CD4-positive, alpha-beta T cell treated with Interleukin-17A for 4 hours (primary cell): Measurements from ENCODE around the gene EVI5L.
A peak's percentile ranks its signal among the peaks of the same experiment; 100 is the strongest.
"Not testable (repeated sequence)": the region's sequence is repeated elsewhere in the genome, so short reads cannot be mapped to it uniquely, and the experiment has no call there.

ENCODE experiments used
- DNase-seq: peaks from one replicate; pipeline ENCODE4 v3.0.0-alpha.2; 2020; ENCODE audit warnings: mixed read lengths

Gene EVI5L

GRCh38 chr19:7829561-7830271, at the start of gene EVI5L:
TSS of gene EVI5L (plus strand) at chr19:7830218. CDS start at chr19:7846543, 16,325 bp downstream.
- DNase-seq: peak; percentile 100

DNA sequence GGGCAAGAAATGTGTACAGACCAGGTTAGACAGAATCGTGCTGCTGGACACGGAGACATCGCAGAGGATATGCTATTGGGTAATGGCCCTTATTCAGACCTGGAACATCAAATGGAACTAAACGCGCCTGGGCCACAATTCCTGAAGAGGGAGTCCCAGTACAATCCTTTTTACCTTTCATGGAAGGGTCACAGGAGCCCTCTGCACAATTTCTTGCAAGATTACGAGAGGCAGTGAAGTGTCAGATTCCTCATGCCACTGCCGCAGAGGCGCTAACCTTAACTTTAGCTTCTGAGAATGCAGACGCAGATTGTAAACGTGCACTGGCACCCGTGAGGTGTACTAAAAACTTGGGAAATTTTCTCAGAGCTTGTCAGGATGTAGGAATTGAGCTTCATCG, 48.9 kb upstream of the EVI5L start:
- DNase-seq: no peak

- no peak for DNase-seq
Measured at GRCh38 chr19:7783991-7784423, 46.0 kb upstream of the EVI5L start.

- DNase-seq: no peak
Measured at GRCh38 chr19:7784856-7785255, 45.2 kb upstream of the EVI5L start.

DNA sequence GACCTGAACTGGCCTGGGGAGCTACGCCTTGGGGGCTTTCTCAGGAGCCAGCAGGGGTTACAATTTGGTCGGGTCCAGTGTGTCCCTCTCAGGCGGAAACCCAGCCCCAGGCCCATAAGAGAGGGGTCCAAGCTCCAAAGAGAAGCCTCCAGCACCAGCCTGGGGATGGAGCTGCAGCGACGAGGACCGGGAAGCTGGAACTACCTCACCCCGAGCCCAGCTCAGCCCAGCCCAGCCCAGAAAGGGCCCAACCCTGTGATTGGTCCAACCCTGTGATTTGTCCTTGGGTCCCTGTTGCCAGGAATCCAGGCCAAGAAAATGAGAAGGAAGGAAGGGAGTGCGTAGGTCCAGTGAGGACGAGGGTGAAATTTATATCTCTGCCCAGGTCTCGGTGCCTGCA, 42.9 kb upstream of the EVI5L start:
- no peak for DNase-seq

DNA sequence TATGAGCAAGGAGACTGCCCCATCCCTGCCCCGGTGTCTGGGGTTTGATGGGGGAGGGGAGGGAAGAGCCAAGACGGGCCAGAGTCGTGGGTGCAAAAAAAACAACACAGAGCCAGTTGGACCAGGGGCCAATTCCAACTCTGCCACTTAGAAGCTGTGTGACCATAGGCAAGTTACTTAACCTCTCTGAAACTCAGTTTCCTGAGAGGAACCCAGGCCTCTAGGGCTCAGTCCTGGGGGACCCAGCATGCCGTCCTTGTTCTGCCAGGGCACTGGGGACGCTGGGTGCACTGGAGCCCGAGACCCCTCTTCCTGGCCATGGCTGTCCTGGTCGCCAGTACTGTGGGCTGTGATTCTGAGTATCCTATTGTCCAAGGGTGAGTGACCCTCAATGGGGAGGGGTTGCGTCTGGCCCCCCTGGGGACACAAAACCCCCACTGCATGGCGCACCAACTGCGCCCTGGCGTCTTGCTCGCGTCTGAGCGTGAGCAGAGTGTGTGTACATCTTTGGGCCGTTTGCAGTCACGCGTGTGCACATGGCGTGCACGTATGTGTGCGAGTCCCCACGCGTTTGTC, 42.3 kb upstream of the EVI5L start:
- no peak for DNase-seq

DNA sequence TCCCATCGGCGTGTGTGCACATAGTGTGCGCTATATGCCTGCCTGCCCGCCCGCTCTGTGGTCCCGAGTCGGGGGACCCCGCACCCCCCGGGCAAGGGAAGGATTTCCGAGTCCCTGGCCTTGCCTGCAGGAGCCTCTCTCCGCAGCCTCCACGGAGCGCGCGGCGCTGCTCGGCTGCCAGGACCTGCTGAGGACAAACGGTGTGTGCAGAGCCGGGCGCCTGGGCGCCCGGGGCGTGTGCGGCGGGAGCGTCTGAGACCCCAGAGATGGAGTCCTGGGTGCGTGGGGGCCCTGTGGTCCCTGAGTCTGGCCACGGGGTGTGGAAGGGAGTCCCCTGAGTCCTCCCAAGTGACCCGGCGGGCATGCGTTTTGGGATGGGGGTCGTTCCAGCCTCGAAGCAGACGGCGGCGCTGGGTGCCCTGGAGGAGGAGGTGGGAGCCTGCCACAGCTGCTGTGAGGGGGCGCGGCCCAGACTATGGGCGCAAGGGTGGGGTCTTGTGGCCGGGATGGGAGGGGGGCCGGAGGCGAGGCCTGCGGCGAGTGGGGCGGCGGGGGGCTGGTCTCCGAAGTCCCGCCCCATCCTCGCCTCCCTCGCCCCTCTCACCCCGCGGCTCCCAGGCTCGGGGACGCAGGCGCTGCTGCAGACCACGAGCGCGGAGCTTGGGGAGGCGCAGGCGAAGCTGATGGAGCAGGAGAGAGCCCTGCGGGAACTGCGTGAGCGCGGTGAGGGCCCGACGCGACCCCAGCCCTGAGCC, 41.7 kb upstream of the EVI5L start:
- DNase-seq: peak; percentile 7

DNA sequence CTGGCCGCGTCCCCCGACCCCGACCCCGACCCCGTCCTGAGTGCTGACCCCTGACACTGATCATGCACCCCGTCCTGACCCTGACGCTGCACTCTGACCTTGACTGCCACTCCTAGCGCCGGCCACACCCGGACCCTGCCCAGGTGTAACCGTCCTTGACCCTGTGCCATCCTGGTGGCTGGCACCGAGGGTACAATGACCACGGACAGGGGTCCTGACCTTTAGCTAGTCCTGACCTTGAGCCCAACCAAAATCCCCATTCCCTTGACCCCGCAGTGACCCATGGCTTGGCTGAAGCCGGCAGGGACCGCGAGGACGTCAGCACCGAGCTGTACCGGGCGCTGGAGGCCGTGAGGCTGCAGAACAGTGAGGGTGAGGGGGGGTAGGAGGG, 41.1 kb upstream of the EVI5L start:
- DNase-seq: no peak

GRCh38 chr19:7789447-7789846, 40.6 kb upstream of the EVI5L start:
- DNase-seq: peak; percentile 68

GRCh38 chr19:7790416-7790815, 39.6 kb upstream of the EVI5L start:
- DNase-seq: no peak

GRCh38 chr19:7792281-7792680, 37.7 kb upstream of the EVI5L start:
- no peak for DNase-seq

GRCh38 chr19:7792701-7793100, 37.3 kb upstream of the EVI5L start:
- DNase-seq: not testable (repeated sequence)

DNA sequence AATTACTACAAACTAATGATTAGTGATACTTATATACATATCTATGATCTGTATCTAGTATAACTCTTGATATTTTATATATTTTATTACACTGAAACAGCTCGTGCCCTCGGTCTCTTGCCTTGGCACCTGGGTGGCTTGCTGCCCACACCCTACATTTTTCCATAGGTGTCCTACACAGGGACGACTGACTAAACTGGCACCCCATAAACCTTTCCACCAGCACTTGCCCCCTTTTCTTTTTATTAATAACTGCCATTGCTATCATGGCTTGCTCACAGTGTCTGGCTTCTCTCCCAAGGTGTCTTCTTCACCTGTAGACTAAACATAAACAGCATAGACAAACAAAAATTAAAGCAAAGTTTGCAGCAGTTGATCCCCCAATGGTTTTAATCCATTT, 36.5 kb upstream of the EVI5L start:
- DNase-seq: no peak

DNA sequence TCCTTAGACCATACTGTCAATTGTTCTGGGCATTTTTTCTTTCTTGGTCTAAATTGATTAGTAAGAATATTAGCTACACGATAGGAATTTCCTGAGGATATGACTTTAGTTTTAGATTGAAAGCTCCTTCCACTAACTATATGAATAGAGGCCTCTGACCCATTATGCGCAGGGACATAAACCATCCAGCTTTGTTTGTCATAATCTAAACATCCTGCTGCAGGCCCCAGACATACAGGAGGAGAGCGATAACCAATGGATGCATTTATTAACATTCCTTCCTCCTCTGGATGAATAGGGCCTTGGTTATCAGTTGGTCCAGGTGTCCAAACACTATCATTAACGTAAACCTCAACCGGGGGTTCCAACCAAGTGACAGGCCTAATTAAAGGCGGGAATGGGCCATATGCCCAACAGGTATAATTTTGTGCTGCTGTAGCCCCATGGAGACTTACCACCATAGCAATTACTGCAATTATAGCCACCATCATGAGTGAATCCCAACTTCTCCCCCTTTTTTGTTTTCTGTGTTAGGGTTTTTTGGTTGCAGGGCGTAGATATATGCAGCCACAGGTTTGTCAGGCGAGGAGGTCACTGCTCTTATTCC, 34.4 kb upstream of the EVI5L start:
- no peak for DNase-seq

GRCh38 chr19:7799640-7800355, 30.2 kb upstream of the EVI5L start:
- peak; percentile 78 for DNase-seq

DNA sequence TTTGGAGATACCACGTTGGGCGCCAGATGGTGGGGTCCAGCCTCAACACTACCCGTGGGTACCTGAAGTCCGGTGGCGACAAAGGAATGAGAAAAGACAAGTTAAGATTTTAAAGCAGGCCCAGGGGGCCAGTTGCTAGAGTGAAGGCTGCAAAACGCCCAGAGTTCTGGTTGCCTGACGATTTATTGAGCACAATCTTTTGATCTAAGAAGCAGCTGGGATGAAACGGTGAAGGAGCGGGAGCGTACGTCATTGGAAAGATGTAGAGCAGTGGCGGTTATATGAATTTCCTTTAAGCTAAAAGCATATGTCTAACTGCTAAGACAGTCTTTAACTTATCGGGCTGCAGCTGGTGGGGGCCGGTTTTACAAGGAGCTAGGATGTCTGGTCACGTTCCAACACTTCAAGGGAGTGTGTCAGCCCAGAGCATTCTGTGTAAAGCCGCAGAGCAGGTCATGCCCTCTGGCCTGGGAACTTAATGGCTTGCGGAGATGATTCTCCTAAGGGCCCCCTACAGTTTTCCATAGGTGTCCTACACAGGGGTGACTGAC, 28.9 kb upstream of the EVI5L start:
- no peak for DNase-seq

GRCh38 chr19:7806234-7806633, 23.8 kb upstream of the EVI5L start:
- DNase-seq: no peak

DNA sequence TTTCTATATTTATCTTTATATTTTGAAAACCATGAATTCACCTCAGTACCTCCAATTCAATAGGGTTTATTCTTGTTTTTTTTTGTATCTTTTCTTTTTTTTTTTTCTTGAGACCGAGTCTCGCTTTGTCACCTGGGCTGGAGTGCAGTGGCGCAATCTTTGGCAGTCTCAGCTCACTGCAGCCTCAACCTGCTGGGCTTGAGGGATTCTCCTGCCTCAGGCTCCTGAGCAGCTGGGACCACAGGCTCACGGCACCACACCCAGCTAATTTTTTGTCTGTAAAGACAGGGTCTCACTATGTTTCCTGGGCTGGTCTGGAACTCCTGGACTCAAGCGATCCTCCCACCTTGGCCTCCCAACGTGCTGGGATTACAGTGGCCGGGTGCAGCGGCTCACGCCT, 23.1 kb upstream of the EVI5L start:
- DNase-seq: no peak

- DNase-seq: no peak
Measured at GRCh38 chr19:7808108-7808507, 21.9 kb upstream of the EVI5L start.

GRCh38 chr19:7811989-7812388, 18.0 kb upstream of the EVI5L start:
- DNase-seq: no peak

DNA sequence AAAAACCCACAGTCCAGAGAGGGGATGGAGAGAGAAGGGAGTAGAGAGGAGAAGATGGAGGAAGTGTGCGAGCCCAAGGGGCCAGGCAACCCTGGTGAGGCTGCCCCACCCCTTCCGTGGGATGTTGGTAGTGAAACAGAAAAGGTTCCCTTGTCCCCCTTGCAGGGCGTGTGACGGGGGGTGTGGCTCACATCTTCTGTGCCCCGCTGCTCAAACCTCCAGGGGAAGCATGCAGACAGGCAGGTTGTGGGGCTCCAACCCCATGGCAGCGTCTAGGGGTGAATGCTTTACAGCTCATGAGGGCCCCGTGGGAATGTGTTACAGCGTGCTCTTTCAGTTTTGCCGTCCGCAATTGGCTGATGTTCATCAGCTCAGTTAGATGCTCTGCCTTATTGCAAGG, 14.7 kb upstream of the EVI5L start:
- DNase-seq: peak; percentile 30

DNA sequence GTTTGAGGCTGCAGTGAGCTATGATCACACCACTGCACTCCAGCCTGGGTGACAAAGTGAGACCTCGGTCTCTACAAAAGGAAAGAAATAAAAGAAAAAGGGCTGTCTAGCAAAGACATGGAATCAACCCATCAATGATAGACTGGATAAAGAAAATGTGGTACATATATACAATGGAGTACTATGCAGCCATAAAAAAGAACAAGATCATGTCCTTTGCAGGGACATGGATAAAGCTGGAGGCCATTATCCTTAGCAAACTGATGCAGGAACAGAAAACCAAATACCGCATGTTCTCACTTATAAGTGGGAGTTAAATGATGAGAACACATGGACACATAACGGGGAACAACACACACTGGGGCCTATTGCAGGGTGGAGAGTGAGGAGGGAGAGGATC, 14.0 kb upstream of the EVI5L start:
- DNase-seq: not testable (repeated sequence)

- no peak for DNase-seq
Measured at GRCh38 chr19:7817801-7818200, 12.2 kb upstream of the EVI5L start.
